Right cardiac atrium (tissue), 5 donors: Measurements from ENCODE around the gene DOLPP1. TPM values are rescaled to one million over a fixed set of nuclear protein-coding genes. Genes with fewer than 3 reads are reported as not detected.
A peak's percentile ranks its signal among the peaks of the same experiment; 100 is the strongest.
"Not testable (repeated sequence)": the region's sequence is repeated elsewhere in the genome, so short reads cannot be mapped to it uniquely, and the experiment has no call there.

Experiments
- ATAC-seq, 2 donors: fragments of 200-7000 bp; cut with Tn5 transposase; one replicate each; pipeline versions ENCODE4 v1.8.0 to v1.9.1; 2020; ENCODE audit warnings: moderate library complexity in 2 of 2, mild to moderate bottlenecking in 1 of 2
- DNase-seq, 3 donors: peaks; one replicate each; pipeline ENCODE4 v3.0.0-alpha.2; 2020
- H3K27ac ChIP-seq: one replicate; pipeline ENCODE4 v1.5.1; 2013; ENCODE audit warnings: mild to moderate bottlenecking, low read length, control low read depth, moderate library complexity
- H3K27me3 ChIP-seq: one replicate; pipeline ENCODE4 v1.6.1; 2013; ENCODE audit not compliant: control insufficient read depth, insufficient read depth
- H3K4me1 ChIP-seq: one replicate; pipeline ENCODE4 v1.6.1; 2013; ENCODE audit warnings: low read length; ENCODE audit not compliant: control insufficient read depth, insufficient read depth
- H3K4me3 ChIP-seq: one replicate; pipeline ENCODE4 v1.5.1; 2013; ENCODE audit warnings: low read length, control low read depth
- H3K9me3 ChIP-seq: one replicate; pipeline ENCODE4 v1.6.1; 2013; ENCODE audit warnings: low read length; ENCODE audit not compliant: control insufficient read depth
- WGBS: extraction: QIAGEN DNeasy Blood & Tissue Kit; methylation state at CpG from one replicate; pipeline ENCODE4 v1.1.7; 2013; 5-methylcytosine and 5-hydroxymethylcytosine counted together
- intact Hi-C, 4 donors: fragments of 100-400 bp; cut with DNase I; formaldehyde crosslinking; loops; one replicate each; pipeline versions ENCODE4 v1.11.0 to v1.14.0; 2022 to 2023
- polyA plus RNA-seq: library from polyadenylated mRNA; stranded (reverse); fragments of 200-250 nt; gene quantifications from one replicate; pipeline ENCODE4 v1.2.3, GENCODE V29; 2013
- total RNA-seq, 4 donors: library from RNA; stranded (reverse); fragmentation: NEBNext Ultra II Directional; extraction: Animal tissue kit (Norgen Biotek cat#: 25700); gene quantifications; one replicate each; pipeline ENCODE4 v1.2.1, GENCODE V29; 2021
- donor health status: healthy with polysubstance abuse.
- donor health status: DM: no; HTN: yes; CAD: no.
- donor health status: DM: no; HTN: no; CAD: no.
- donor health status: DM: no; HTN: yes; CAD: no; lungs with severe emphysema.
- donor health status: DM: yes; HTN: yes; CAD: no.

DOLPP1 gene
- total and polyA plus RNA-seq, 5 donors = 3.3 to 7.3 (median 6.3) TPM

GRCh38 chr9:129118799-129119198 lies 37.9 kb downstream of the DOLPP1 start:
- no peaks in the 10 kb centered on the region for H3K4me1 ChIP-seq
- ATAC-seq (no peak), DNase-seq (no peak)
- intact Hi-C loops = no loop called here
- no peak overlapping the region for H3K27ac ChIP-seq
- 74% methylated on average over 4 of the region's 4 CpGs for WGBS
- H3K27me3 ChIP-seq = no peaks in the 10 kb centered on the region
- H3K9me3 ChIP-seq = no peaks in the 10 kb centered on the region
- no peak overlapping the region for H3K4me3 ChIP-seq

DNA sequence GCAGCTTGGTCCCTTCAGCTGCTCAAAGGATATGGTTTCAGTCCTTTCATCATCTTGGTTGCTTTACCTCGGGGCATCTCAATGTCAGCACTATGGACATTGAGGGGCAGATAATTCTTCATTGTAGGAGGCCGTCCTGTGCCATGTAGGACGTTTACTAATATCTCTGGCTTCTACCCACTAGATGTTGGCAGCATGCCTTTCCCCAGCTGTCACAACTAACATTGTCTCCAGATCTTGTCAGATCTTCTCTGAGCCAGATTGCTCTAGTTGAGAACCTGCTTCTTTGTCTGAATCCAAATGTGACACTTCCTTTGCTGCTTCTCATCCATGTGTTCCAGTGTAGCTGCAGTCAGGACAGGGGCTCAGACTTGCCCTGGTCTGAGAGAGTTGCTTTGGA lies 40.6 kb downstream of the DOLPP1 start:
- no peak for ATAC-seq
- intact Hi-C loops = no loop called here
- 55% methylated on average over 3 of the region's 3 CpGs for WGBS
- Histone ChIP-seq H3K27me3 (no peaks in the 10 kb centered on the region), H3K27ac (no peak overlapping the region), H3K4me3 (no peak overlapping the region), H3K4me1 (no peaks in the 10 kb centered on the region), H3K9me3 (no peaks in the 10 kb centered on the region)
- DNase-seq = peak in 1 of 3 donors; percentile 8

- no peak overlapping the region for H3K4me3 ChIP-seq
- WGBS = 98% methylated on average over 1 of the region's 1 CpG
- H3K9me3 ChIP-seq = no peaks in the 10 kb centered on the region
- no peaks in the 10 kb centered on the region for H3K4me1 ChIP-seq
- no peaks in the 10 kb centered on the region for H3K27me3 ChIP-seq
- ATAC-seq = no peak
- intact Hi-C loops = no loop called here
- no peak for DNase-seq
- H3K27ac ChIP-seq = no peak overlapping the region
These were observed 41.2 kb downstream of the DOLPP1 start for GRCh38 chr9:129122133-129122532.

DNA sequence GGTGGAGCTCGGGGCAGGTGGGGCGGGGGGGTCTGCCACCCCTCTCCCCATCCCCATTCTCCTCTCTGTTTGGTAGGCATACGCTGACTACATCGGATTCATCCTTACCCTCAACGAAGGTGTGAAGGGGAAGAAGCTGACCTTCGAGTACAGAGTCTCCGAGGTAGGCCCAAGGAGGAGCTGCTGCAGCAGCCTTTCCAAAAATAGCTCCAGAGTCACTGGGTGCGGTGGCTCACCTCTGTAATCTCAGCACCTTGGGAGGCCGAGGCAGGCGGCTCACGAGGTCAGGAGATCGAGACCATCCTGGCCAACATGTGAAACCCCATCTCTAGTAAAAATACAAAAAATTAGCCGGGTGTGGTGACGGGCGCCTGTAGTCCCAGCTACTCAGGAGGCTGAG lies 42.1 kb downstream of the DOLPP1 start:
- ATAC-seq, H3K27me3 ChIP-seq, H3K4me1 ChIP-seq, DNase-seq, H3K4me3 ChIP-seq, H3K9me3 ChIP-seq, H3K27ac ChIP-seq, intact Hi-C loops: not testable (repeated sequence)
- 86% methylated on average over 15 of the region's 15 CpGs for WGBS

- H3K4me1 ChIP-seq = no peaks in the 10 kb centered on the region
- no peak overlapping the region for H3K4me3 ChIP-seq
- intact Hi-C loops = no loop called here
- 71% methylated on average over 3 of the region's 3 CpGs for WGBS
- H3K9me3 ChIP-seq = no peaks in the 10 kb centered on the region
- H3K27ac ChIP-seq = no peak overlapping the region
- DNase-seq (peak in 1 of 3 donors; percentile 15), ATAC-seq (no peak)
- no peaks in the 10 kb centered on the region for H3K27me3 ChIP-seq
These were observed 43.7 kb downstream of the DOLPP1 start for GRCh38 chr9:129124506-129125069.

DNA sequence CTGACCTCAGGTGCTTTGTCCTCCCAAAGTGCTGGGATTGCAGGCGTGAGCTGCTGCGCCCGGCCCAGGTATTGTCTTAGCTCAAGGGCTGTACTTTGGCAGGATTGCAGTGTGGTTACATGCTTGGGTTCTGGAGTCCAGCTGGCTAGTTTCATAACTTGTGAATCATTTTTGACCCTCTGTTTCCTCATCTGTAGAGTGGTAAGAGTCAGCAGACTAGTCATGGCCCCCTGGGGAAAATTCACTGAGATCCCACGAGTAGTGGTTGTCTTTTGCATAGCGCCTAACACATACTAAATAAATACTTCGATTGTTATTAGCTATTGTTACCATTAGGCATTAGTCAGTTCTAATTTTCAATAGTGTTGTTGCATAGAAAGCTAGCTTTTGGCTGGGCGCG lies 44.6 kb downstream of the DOLPP1 start:
- no peaks in the 10 kb centered on the region for H3K4me1 ChIP-seq
- H3K27ac ChIP-seq = no peak overlapping the region
- ATAC-seq (no peak), DNase-seq (peak in 1 of 3 donors; percentile 9)
- 93% methylated on average over 8 of the region's 8 CpGs for whole genome bisulfite sequencing
- intact Hi-C loops = no loop called here
- no peaks in the 10 kb centered on the region for H3K9me3 ChIP-seq
- H3K27me3 ChIP-seq = no peaks in the 10 kb centered on the region
- H3K4me3 ChIP-seq = no peak overlapping the region

GRCh38 chr9:129126749-129127618 lies 46.1 kb downstream of the DOLPP1 start:
- peak in 1 of 2 donors; percentile 9 for ATAC-seq
- H3K27ac ChIP-seq = no peak overlapping the region
- H3K9me3 ChIP-seq = no peaks in the 10 kb centered on the region
- no peaks in the 10 kb centered on the region for H3K4me1 ChIP-seq
- intact Hi-C loops = no loop called here
- DNase-seq = peak in 2 of 3 donors; percentile 9 to 18
- H3K4me3 ChIP-seq = no peak overlapping the region
- WGBS = 57% methylated on average over 10 of the region's 10 CpGs
- H3K27me3 ChIP-seq = no peaks in the 10 kb centered on the region

DNA sequence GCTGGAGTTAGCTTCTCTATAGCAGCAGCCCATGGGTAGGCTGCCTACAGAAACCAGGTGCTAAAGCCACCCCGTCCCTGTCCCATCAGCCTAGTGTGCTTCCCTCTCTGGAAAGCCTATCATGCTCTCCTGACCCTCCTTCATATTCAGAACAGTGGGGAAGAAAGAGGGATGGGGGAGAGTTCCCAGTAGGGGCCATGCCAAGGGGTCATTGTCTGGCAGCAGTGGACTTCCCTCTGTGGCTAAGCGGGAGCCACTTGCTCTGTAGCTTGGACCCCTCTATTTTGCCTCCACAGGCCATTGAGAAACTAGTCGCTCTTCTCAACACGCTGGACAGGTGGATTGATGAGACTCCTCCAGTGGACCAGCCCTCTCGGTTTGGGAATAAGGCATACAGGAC lies 47.8 kb downstream of the DOLPP1 start:
- Histone ChIP-seq H3K27me3 (no peaks in the 10 kb centered on the region), H3K4me1 (no peaks in the 10 kb centered on the region), H3K4me3 (no peak overlapping the region), H3K9me3 (no peaks in the 10 kb centered on the region), H3K27ac (no peak overlapping the region)
- WGBS = 97% methylated on average over 5 of the region's 5 CpGs
- intact Hi-C loops = no loop called here
- DNase-seq = no peak
- ATAC-seq = no peak

DNA sequence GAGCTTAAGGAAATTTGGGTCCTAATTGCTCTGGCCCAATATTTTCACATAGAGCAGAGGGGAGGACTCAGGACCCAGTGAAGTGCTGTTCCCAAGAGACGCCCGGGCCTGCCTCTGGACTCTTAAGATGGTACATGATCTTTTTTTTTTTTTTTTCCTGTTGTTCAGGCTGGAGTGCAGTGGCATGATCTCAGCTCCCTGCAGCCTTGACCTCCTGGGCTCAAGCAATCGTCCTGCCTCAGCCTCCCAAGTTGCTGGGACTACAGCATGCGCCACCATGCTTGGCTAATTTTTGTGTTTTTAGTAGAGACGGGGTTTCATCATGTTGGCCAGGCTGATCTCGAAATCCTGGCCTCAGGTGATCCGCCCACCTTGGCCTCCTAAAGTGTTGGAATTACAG lies 49.4 kb downstream of the DOLPP1 start:
- WGBS = 90% methylated on average over 7 of the region's 7 CpGs
- DNase-seq = peak in 1 of 3 donors; percentile 52
- not testable (repeated sequence) for H3K4me1 ChIP-seq, H3K4me3 ChIP-seq, H3K27me3 ChIP-seq, ATAC-seq, H3K27ac ChIP-seq, H3K9me3 ChIP-seq
- intact Hi-C loops = loop anchor here (5.0 to 10.0 kb wide), 3 partner anchors 365 to 655 kb away; no protein-coding TSS in a partner anchor

- ATAC-seq (no peak), DNase-seq (no peak)
- no peaks in the 10 kb centered on the region for H3K27me3 ChIP-seq
- H3K4me1 ChIP-seq = no peaks in the 10 kb centered on the region
- no peak overlapping the region for H3K27ac ChIP-seq
- 79% methylated on average over 3 of the region's 3 CpGs for WGBS
- intact Hi-C loops = loop anchor here (5.0 to 10.0 kb wide), 3 partner anchors 364 to 654 kb away; no protein-coding TSS in a partner anchor
- H3K9me3 ChIP-seq = no peaks in the 10 kb centered on the region
- H3K4me3 ChIP-seq = no peak overlapping the region
These were observed 49.9 kb downstream of the DOLPP1 start for GRCh38 chr9:129130791-129131190.
